ENCODE data around the gene ZDHHC20. TPM values are rescaled to one million over a fixed set of nuclear protein-coding genes. Genes with fewer than 3 reads are reported as not detected.

ZDHHC20 gene
- polyA plus RNA-seq, 4 donors, result 74.5 to 98.9 (median 91.6) TPM

GRCh38 chr13:21328836-21329477 lies 130.1 kb downstream of the ZDHHC20 start:
- DNase-seq (ENCODE audit: low read depth in 4 of 4, low spot score in 3 of 4), result no peak

DNA sequence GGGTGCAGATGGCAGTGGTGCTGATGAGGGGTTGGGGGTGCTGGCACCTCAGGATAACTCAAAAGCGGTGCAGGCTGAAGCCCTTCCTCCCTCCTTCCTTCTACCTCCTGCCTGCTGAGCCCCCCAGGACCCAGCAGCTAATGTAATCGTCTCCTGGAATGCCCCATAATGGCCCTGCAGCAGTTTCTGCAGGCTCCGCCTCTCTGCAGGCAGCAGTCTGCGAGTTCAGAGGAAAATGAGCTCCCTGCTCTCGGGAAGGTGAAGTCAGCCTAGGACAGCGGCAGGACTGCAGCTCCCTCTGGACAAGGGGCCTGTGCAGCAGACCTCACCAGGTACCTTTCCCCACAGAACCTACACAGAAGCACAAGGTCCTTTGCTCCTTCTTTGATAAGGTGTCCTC lies 130.9 kb downstream of the ZDHHC20 start:
- DNase-seq (ENCODE audit: low read depth in 4 of 4, low spot score in 3 of 4), result no peak

DNA sequence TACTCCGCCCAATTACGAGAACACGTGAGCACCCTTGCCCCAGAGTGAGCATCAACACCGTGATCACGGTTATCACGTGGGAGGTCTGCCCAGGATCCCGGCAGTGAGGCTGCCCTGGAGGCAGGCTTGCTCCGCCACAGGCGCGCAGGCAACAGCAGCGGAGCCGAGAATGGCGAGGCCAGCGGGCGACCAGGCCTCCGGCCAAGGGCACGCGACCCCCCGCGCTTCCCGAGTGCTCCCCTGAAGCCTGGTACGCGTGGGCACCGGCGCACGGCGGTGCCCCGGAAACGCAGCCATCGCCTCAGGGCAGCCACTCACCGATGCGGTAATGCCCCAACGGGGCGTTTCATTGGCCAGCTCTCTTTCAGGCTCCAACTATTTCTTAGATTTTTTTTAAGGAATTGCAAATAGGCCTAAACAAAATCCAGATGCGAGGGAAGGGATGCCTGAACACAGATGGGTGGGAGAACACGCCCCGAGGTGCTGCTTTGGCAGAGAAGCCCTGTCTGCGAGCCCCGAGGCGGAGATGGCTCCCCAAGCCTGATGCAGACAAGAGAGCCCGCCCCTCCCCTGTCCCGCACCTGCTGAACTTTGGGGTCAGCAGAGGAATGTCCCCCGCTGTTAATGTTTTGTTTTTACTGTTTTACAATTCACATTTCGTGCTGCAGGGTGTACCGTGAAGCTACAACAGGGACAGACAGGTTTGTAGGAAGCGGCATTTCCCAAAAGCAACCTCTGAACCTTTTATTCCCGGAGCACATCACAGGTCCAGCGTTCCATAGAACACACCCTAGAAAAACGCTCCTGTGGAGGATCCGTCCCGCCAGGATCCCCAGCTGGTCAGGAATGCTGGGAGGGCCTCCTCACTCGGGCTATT lies 132.7 kb downstream of the ZDHHC20 start:
- peak in 1 of 4 donors; percentile 35 for DNase-seq (ENCODE audit: low read depth in 4 of 4, low spot score in 3 of 4)

DNA sequence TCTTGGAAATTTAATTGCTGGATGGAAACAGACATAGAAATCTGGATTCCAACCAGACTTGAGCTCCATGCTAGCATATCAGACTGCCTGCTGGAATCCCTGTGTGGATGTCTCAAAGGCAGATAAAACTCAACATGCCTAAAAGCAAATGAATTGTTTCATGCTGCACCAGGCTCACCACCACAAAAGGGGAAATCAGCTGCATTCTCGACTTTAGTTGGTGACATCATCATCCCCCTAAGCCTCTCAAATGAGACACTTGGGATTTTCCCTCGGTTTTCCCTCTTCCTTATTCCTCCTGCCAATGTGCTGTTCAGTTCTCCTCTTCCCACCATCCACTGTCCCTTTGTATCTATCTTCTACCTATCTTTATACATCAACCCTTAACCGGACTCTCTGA lies 134.3 kb downstream of the ZDHHC20 start:
- DNase-seq (ENCODE audit: low read depth in 4 of 4, low spot score in 3 of 4), result no peak

GRCh38 chr13:21322988-21323387 lies 136.1 kb downstream of the ZDHHC20 start:
- DNase-seq (ENCODE audit: low read depth in 4 of 4, low spot score in 3 of 4), result no peak

Other genes starting within 250 kb of the ZDHHC20 start
- 100 to 1,000 TPM in 3 of 4 donors, 10 to 100 TPM in 1; 50.6 to 131 (median 109) TPM for gene MICU2, start 144.9 kb upstream of the ZDHHC20 start, polyA plus RNA-seq (ENCODE audit: insufficient read length in 4 of 4)
- gene FGF9, start 211.8 kb upstream of the ZDHHC20 start, polyA plus RNA-seq (ENCODE audit: insufficient read length in 4 of 4), result 10 to 100 TPM in 3 of 4 donors, 1 to 10 TPM in 1; 5.7 to 23.9 (median 17.5) TPM

Measured in left renal pelvis (tissue), 4 donors.